Activated CD4-positive, alpha-beta T cell treated with anti-CD3 and anti-CD28 coated beads, Interleukin-10, Interleukin-2, amounts not matched to agents 100 ng/mL and 50 ng/mL, durations not matched to agents 16 hours and 8 hours (primary cell): ENCODE results near the gene HYAL3.
"Not testable (repeated sequence)": the region's sequence is repeated elsewhere in the genome, so short reads cannot be mapped to it uniquely, and the experiment has no call there.

Experiments used
- DNase-seq: peaks from one replicate; pipeline ENCODE4 v3.0.0-alpha.2; 2020

Gene HYAL3

DNA sequence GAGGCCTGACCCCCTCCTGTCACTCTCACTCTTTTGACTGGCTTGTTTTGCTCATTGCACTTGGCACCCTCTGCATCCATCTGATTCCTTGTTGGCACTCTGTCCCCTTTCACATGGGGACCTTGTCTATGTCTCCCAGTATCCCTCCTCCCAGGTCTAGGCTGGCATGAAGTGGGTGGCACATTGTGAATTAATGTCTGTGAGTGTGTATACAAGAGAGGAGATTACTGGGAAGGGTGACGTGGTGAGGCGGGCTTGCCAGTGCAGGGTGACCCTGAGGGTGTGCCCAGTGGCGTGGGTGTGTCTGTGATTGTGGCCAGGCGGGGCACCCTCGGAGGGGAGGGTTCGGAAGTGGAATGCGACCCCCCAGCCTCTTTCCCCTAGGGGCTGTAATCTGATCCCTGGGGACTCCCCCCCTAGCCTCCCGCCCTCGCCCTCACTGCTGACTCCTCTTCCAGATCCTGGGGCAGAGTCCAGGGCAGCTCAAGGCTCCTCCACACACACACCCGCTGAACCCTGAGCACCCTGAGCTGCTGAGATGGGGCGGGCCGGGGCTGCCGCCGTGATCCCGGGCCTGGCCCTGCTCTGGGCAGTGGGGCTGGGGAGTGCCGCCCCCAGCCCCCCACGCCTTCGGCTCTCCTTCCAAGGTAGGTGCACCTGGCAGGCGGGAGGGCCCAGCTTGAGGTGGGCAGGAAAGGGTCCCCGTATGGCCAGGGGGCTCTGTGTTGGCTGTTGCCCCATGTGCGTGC, 30.3 kb downstream of the HYAL3 start, which contains the start of gene SEMA3B:
Gene SEMA3B, plus strand, starts transcription at position 445 of the 749 bp plus-strand sequence. Its CDS starts 94 bp downstream, at position 539.
- DNase-seq, result no peak

DNA sequence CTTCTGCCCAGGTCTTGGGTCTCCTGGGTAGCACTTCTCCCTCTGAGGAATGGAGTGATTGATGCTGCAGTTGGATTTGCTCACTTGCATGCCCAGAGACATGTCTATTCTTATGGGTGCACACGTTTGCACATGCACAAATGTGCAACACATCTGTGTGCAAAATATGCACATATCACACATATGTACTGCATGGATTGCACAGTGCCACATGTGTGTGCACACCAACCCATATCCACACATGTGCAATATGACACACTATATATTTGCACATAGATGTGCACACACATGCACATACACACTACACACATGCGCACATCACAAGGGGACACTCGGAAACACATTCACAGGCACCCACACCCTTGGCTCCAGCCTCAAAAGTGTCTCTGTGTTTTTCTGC, 30.9 kb downstream of the HYAL3 start:
- DNase-seq, result no peak

DNA sequence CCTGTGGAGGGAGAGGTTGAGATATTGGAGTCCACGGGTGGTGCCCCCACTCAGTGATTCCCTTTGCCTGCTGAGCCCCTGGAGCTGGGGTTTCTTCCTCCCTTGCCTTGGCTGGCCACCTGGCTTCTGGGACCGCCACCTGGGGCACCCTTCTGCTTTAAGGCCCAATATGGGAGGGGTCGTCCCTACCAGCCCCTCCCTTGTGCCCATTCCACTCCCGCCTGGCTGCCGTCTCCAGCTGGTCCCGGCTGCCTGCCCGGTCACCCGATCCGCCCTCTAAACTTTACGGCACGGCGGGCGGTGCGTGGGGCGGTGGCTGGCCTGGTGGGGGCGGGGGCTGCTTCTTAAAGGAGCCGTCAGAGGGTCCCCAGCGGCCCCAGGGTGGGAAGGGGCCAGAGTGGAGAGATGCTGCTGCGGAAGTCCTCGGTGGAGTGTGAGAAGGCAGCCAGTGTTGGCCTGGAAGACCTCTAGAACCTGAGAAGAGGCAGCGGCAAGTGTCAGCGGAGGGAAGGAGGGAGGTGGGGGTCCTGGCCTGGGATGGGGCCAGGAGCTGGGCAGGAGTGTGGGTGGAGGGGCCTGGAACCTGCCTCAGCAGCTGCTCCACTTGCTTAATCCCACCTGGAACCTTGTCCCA, 31.8 kb downstream of the HYAL3 start:
- no peak for DNase-seq

DNA sequence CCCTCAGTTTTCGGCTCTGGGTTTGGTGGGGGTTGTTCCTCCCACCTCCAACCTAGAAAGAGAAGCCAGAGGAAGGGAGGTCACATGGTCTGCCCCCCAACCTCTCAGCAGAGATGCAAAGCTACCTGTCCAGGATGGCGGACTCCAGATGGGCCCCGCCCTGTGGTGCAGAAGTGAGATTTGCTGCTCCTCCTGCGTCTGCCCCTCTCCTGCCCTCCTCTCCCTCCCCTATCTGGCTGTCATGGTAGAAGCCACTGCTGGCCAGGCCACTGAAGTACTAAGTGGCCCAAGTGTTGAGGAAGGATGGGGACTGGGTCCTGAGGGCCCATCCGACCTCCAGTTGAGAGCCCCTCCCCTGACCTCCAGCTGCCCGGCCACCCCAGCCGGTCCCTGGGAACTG, 32.4 kb downstream of the HYAL3 start:
- no peak for DNase-seq

DNA sequence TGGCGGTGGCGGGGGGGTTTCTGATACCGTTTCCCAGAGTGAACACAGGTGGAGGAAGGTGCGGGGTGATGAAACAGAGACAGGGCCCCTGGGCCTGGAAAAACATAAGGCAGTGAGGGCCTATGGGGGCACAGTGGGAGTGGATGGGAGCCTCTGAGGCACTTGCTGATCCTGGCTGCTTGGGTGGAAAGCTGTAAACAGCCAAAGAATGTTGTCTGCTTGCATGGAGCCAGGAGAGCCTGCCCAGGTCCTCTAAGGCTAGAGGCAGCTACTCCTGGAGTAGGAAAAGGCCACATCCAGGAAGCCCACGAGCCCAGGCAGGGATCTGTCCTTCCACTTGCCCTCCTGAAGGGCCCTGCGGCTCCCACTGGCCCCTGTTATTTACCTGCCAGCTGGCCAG, 33.2 kb downstream of the HYAL3 start:
- DNase-seq, result no peak

DNA sequence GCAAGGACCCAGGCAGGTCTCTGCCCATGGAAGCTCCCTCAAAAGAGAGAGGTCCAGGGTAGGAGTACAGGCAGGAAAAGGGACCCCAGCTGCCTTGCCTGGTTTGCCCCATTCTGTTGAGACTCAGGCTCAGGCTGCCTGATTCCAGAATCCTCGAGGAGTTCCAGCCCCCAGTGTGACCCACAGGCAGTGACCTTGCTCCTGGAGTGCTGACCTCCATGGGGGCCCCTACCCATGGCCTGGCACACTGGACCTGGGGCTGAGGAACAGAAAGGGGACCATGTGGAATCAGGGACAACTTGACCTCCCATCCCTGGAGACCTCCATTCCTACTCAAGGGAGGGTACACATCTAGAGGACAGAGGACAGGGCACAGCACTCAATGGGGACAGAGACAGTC, 33.6 kb downstream of the HYAL3 start:
- no peak for DNase-seq

DNA sequence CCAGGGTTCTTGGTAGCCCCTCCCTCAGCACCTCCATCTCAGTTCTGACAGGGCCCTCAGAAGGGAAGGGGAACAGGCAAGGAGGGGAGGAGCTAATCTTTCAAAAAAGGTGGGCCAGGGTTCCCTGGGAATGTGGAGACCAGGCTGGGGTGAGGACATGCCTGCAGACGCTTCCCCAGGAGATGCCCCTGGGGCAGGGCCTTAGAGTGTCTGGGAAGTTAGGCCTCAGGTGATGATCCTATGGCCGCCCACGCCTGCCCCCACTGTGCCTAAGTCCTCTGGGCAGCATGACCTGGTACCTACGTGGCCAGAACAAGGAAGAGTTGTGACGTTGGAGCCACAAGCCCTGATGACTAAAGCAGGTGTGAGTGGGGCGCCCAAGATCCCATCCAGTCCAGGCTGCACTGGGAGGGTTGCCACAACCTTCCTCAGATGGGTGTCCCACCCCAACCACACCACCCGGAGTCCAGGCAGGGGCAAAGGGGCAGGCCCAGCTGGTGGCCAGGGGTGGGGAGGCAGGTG, 34.2 kb downstream of the HYAL3 start:
- DNase-seq, result no peak

DNA sequence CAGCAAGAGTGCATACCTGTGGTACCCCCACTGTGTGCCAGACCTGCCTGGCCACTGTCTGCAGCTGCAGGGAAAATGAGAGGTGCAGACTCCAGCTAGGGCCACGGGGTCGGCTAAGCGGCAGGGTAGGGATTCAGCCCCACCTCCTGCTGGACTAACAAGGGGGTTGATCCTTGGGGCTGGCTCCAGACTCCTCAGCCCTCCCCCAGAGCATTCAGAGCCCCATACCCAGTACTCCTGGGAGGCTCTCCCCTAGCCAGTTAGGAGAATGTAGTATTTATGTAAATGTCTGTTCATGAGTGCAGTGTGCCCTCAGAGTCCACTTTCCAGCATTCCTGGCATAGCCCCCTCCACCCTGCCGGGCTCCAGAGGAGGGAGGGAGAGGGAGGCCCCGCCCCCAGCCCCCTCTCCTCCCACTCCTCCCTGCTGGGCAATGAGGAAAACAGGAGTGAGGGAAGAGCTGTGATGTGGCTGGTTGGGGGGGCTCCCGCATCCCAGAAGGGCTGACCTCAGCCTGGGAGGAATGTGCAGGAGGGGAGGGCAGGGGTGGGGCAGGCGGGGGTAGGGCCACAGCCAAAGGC, 34.7 kb downstream of the HYAL3 start:
- DNase-seq, result no peak

DNA sequence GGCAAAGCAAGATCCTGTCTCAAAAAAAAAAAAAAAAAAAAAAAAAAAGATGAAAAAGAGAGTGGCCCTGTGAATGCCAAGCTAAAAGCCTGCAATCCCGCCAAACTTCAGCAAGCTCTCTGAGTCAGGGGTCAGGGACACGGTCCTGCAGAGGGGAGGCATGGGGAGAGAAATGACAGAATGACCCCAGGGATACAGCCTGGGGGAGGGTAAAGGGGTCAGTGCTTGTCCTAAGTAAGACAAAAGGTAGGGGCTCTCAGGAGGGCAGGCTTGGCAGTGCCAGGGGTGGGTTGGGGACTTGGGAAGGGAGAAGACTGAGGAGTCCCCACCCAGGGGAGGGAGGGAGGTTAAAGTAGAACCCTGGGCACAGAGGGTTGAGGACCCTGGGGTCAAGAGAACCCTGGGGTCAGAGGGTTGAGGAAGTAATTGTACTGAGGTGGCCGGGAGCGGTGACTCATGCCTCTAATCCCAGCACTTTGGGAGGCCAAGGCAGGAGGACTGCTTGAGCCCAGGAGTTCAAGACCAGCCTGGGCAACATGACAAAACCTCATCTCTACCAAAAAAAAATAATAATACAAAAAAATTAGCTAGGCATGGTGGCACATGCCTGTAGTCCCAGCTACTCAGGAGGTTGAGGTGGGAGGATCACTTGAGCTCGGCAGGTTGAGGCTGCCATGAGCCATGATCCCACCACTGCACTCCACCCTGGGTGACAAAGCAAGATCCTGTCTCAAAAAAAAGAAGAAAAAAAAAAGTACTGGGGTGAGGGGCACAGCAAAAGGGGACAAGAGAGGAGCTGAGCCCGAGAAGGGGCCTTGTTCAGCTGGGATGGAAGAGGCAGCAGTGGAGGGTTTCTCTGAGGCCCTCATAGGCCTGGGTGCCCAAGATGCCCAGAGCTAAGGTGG, 35.5 kb downstream of the HYAL3 start:
- DNase-seq, result no peak

DNA sequence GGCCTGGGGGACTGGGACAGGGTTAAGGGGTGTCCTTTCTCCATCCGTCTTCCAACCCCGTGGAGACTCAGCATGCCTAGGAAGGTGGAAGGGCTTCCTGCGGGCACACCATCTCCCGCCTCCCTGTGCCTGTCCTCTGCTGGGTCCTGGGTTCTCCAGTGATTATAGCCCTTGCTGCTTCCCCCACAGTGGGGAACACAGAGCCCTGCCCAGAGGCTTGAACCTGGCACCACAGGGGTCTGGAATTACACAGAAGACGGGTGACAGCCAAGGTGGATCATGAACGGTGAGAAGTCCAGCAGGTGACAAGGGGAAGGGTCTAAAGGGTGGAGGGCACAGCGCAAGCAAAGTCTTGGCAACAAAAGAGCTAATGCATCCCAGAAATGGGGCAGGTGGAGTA, 36.4 kb downstream of the HYAL3 start:
- no peak for DNase-seq

DNA sequence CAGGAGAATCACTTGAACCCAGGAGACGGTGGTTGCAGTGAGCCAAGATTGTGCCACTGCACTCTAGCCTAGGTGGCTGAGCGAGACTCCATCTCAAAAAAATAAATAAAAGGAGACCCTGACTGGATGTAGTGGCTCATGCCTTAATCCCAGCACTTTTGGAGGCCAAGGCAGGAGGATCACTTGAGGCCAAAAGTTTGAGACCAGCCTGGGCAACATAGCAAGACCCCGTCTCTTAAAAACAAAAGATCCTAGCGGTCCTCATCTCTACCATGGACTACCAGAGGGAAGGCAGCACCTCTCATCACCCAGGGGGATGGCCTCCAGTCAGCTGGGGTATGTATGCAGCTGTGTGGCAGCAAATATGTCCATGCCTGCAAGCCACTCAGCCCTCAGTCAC, 37.0 kb downstream of the HYAL3 start:
- not testable (repeated sequence) for DNase-seq

DNA sequence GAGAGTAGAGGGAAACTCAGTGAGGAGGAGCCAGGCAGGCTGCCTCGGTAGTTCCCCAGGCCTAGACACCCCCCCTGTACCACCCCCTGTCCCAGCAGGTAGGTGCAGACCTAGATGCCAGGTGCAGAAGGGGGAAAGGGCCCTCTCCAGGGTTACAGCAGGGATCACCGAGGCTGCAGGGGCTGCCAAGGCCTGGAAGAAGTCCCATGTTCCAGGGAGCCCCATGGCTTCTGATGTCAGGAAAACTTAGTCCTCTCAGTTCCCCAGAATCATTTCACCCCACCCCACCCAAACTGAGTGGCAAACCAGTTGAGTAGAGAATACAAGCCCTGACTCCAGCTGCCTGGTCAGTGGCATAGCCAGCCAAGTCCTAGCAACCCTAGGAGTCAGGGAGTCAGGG, 37.7 kb downstream of the HYAL3 start:
- DNase-seq, result no peak

DNA sequence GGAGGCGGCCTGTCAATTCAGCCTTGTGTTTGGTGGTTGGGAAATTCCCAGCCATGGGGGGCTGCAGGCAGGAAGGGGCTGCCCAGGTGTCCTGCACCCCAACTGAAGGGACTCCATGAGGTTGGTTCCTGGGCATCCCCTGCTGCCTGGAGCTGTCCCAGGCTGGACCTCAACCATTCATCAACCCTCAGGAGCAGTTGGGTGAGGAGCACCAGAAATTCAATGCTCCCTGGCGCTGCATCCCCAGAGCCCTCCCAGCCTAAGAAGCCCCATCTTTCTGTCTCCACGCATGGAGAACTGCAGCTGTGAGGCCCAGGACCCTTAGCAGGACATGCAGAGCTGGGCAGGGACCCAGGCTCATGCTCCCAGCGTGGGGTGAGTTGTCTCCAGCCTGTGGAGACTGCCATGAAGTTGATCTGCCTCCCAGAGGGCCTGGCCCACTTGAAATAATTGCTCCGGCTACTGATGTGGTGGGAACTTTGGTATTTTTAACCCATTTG, 38.2 kb downstream of the HYAL3 start:
- DNase-seq, result no peak

DNA sequence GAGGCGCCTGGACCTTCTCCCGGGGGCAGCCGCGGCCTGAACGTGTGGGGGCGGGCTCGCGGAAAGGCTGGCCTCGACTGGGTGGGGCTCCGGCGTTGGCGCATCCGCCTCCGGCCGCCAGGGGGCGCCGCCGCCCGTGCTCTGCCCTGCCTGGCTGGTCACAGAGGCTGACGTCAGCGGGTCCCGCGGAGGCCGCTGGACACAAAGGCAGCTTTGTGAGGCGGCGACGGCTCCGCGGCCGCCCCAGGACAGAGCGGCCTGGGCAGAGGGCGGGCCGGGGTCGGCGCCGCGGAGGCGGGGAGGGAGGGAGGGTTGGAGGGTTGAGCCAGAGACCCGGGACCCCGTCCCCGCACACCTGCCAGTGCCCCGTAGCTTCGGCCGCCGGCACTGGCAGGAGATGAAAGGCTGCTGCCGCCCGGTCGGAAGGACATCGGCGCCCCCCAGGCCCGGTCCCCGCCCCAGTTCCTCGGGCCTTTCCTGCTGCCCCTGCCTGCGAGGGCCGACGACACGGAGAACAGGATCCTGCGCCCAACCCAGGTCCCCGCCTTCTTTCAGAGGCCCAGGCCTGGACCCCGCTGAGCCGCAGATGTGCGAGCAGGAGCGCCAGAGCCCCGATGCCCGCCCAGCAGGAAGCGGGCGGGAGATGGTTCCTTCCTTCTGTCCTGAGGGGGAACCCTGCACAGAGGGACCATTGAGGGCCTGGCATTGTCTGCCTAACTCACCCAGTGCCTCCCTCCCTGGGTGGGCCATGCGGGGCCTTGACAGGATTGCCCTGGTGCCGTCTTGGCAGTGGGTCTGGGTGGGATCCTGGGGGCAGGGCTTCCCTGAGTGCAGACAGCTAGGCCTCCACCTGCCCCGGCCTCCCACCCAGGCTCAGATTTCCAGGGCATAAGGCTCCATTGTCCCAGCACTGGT, 38.9 kb downstream of the HYAL3 start:
- DNase-seq, result peak; percentile 91

DNA sequence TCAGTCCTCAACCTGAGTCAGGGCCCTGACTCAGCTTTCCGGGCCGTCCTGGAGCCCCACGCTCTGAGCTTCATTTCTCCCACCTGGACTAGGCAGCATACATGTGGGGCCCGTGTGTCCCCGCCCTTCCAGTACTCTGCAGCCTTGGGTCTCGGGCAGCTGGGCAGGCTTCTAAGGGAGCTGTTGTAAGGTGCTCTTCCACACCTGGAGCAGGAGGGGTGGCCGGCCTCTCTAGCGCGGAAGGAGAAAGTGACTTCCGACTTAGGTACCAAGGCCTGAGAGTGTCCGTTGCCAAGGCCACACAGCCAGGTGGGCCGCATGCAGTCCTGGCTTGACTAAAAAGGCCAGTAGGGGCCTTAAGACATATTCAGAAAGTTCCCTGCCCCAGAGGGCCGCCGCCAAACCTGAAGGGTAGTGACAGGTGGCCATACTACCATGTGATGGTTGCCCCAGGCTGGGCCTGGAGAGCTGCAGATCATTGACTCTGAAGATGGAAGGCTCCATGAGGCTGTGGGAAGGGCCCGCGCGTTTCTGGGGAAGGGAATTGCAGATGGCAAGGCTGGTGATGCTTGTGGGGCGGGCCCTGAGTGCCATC, 39.7 kb downstream of the HYAL3 start:
- no peak for DNase-seq

DNA sequence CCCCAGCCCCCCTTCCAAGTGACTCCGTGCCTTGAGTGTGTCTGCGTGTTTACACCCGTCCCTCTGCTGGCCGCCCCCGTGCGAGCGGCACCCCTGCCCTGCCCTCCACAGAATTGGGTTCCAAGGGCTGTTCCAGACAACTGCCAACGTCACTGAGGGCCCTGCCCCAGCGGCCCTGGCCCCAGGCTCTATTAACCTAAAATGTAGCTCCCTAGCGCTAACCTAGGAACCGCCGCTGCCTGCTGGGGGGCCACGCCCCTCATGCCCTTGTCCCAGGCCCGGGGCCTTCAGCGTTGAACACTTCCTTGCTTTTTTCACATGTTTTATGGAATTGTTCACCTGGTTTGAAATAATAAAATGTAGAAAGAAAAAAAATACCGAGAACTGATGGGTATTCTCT, 40.2 kb downstream of the HYAL3 start:
- no peak for DNase-seq

DNA sequence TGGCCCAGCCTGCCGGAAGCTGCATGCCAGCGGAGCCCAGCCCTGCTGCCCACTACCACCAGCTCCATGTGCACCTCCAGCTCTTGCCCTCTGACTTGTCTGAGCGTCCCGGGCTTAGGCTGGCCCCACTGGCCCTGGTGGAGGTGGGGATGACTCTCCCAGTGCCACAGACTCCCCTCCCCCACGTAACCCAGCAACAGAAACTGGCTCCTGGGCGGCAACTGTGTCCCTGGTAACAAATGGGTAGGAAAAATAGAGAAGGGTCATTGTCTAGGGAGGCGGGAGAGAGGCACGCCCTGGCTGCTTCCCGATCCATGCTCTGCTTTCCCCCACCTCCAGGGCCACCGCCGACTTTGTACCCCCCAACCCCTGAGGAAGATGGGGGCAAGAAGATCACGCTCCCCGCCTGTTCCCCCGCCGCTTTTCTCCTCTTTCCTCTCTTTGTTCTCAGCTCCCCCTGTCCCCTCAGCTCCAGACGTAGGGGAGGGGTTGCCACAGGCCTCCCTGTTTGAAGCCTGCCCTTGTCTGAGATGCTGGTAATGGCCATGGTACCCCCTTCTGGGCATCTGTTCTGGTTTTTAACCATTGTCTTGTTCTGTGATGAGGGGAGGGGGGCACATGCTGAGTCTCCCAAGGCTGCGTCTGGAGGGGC, 41.0 kb downstream of the HYAL3 start:
- DNase-seq, result no peak

DNA sequence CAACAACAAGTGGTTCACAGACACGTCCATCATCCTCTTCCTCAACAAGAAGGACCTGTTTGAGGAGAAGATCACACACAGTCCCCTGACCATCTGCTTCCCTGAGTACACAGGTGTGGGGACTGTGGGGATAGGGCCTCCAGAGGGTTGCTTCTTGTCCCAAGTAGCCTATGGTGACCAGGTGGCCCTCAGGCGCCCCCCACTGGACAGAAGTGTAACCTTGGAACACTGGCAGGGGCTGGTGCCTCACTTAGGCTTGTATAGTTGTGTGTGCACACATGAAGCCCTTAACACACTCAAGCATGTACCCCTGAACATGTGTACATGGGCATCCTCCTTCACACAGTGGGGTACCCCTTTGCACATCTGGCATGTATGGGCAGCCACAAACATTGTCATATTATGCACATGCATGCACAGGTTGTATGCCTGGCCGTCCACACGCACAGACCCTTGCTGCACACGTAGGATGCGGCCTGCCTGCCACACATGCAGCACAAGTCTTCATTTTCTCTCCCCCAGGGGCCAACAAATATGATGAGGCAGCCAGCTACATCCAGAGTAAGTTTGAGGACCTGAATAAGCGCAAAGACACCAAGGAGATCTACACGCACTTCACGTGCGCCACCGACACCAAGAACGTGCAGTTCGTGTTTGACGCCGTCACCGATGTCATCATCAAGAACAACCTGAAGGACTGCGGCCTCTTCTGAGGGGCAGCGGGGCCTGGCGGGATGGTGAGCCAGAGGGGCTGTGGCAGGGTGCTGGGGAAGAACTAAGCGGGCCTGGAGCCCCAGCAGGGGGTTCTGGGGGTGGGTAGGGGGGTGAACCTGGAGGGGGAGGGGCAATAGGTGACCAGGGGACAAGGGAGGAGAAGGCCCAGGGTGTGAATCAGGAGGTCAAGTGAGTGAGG, 42.0 kb downstream of the HYAL3 start:
- peak; percentile 50 for DNase-seq

DNA sequence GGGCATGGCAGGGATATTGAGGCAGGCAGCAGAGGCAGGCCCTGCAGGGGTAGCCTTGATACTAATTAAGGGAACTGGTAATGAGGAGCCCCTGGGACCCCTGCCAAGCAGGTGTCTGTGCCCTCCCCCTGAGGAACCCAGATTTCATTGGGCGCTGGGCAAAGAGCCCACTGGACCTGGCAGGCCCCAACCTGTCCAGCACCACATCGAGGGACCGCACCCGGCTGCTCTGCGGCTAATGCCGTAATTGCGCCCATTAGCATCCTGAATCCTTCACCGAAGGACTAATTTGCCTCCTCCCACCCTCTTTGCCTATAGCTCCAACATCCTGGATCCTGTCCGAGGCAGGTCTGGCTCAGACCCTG, 44.0 kb downstream of the HYAL3 start:
- no peak for DNase-seq
